GM19035 (cell line): ENCODE measurements around the gene CKAP2L.
A peak's percentile ranks its signal among the peaks of the same experiment; 100 is the strongest.
"Not testable (repeated sequence)": the region's sequence is repeated elsewhere in the genome, so short reads cannot be mapped to it uniquely, and the experiment has no call there.

Experiments used
- ATAC-seq: cut with Tn5 transposase; IDR thresholded peaks from one replicate; pipeline ENCODE4 v1.9.1; 2021; ENCODE audit not compliant: unreplicated experiment

The CKAP2L gene

DNA sequence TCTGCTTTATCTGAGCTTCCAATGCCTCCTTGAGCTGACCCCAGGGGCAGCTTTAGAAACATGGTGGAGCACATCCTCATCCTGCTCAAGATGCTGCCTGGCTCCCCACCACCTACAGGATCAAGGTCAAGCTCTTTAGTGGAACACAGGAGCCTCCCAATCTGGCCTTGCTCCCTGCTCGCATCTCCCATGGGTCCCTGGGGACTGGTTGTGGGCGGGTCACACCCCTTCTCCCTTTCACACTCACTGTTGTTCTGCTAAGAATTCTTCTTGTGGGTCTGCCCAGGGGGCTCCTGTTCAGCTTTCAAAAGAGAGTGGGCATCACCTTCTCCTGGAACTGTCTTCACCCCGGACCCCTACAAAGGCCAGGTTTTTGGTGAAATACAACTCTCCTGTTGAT is 51.9 kb downstream of the CKAP2L start:
- no peak for ATAC-seq

DNA sequence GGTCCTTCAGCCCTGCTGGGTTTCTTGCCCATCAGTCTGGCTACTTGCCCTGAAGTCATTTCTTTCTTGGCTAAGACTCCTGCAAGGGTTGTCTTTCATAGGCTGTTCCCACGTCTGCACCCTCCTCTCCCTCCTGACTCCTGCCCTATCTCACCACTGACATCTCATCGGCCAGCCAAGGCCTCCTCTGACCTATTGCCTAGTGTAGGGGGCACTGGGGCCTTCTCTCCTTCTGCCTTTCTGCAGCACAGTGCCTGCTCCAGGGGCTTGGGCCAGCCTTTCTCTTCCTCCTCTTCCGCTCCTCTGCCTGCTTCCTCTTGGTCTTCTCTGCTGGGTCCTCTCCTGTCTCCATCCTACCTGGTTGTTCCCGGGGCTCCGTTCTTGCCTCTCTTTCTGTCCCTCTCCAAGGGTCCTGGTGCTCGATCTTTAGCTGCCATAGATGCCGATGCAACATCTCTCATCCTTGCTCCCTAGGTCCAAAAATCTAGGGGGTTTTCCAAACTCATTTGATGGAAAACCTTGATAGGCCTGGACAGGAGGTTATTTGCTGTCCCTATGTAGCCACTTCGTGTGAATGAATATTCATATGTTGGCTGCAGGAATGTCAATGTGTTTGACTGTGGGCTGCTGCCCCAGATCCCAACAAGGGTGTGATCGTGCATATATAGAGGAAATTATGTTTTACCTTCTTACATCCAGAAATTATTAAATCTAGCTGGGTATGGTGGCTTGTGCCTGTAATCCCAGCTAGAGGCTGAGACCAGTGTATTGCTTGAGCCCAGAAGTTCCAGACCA is 53.3 kb downstream of the CKAP2L start:
- no peak for ATAC-seq

DNA sequence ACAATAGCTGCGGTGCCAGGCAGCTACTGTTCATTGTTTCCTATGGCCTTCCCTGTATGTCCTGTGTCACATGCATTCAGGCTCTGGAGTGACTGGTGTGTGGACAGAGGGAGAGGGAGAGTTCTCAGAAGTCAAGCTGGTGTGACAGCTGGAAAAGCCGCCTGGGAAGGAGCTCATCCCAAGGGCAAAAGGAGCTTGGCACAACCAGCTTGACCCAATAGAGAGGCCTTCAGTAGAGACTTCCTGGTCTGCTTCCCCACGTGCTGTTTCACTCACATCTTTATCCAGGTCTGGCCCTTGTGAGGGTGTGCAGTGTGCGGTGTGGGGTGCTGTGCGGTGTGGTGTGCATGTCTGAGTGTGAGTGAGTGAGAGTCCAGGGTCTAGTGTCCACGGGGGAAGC is 54.7 kb downstream of the CKAP2L start:
- ATAC-seq, result no peak

DNA sequence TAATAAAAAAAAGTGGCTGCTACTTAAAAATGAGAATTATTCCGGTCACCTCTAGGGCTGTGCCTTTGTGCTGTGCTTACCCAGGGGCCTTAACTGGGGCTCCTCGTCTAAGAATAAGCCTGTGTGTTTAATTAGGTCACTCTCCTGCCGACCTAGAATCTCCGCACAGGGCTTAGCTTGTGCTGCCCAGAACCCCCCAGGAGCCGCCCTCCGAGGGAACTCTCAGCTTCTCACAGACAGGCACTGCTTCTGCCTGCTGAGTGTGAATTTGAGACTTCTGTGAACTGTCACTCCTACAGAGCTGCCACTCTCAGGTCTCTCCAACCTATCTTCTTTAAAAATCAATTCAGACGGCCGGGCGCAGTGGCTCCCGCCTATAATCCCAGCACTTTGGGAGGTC is 55.4 kb downstream of the CKAP2L start:
- no peak for ATAC-seq

DNA sequence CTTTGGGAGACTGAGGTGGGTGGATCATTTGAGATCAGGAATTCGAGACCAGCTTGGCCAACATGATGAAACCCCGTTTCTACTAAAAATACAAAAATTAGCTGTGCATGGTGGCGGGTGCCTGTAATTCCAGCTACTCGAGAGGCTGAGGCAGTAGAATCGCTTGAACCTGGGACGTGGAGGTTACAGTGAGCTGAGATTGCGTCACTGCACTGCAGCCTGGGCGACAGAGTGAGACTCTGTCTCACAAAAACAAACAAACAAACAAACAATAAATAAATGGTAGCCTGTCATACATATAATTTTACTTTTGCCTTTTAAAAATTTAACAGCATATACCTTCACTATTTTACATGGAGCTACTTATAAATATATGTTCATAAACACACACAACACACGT is 57.5 kb downstream of the CKAP2L start:
- not testable (repeated sequence) for ATAC-seq

DNA sequence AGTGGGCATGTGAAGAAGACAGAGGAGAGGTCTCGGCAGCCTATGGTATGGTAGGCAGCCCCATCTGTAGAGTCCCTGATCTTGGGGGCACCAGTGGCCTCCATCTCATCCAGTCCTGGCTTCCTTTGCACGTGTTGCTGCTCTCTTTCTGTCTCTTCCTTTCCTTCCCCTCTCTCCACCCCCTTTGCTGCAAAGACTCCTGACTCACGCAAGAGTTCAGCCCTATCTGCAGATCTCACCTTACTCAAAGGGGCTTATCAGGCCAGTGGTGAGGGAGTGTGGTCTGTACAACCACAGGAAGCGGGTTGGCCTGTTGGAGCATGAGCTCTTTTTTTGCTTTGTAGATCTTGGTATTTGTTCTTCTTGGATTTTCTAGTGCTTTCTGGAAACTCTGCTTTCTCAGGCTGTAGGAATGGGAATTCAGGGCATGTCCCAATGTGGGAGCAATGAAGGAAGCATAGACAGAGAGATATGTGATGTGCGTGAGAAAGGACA is 58.2 kb downstream of the CKAP2L start:
- no peak for ATAC-seq

DNA sequence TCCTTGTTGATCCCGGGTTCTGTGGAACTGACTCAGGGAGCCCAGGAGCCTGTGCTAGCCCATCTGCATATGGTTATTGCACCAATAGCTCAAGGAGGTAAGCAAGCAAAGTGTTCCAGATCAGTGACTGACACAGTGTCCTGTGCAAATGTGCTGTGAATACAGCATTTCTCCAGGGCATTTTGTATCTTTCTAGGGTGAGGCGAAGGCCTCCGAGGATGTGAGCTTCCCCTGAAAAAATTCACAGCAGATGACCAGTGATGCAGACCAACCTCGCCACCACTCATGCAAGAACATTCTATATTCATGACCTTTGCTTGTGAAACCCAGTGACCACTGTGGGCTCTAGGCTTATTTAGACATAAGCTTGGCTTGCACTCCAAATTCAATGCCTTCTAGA is 58.8 kb downstream of the CKAP2L start:
- no peak for ATAC-seq

DNA sequence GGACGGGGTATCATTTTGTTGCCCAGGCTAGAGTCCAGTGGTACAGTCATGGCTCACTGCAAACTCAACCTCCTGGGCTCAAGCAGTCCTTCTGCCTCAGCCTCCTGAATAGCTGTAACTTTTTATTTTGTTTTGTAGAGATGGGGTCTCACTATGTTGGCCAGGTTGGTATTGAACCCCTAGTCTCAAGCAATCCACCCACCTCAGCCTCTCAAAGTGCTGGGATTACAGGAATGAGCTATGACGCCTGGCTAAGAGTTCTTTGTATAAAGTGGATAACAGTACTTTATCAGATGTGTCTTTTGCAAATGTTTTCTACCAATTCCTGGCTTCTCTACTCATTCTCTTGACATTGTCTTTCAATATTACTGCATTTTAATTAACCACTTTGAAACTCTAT is 60.7 kb downstream of the CKAP2L start:
- ATAC-seq, result no peak

DNA sequence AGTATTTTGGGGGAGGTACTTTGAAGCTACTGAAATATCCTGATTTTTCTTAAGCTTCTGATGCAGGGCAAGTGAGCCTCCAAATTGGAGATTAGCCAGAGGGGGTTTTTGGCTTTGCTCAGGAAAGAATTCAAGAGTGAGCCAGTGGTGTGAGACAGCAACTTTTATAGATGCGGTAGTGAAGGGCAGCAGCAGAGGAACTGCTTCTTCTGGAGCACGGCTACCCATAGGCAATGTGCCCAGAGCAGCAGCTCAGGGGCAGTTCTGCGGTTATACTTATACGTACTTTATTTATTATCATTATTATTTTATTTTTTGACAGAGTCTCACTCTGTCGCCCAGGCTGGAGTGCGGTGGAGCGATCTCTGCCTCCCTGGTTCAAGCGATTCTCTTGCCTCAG is 63.4 kb downstream of the CKAP2L start:
- ATAC-seq, result no peak

DNA sequence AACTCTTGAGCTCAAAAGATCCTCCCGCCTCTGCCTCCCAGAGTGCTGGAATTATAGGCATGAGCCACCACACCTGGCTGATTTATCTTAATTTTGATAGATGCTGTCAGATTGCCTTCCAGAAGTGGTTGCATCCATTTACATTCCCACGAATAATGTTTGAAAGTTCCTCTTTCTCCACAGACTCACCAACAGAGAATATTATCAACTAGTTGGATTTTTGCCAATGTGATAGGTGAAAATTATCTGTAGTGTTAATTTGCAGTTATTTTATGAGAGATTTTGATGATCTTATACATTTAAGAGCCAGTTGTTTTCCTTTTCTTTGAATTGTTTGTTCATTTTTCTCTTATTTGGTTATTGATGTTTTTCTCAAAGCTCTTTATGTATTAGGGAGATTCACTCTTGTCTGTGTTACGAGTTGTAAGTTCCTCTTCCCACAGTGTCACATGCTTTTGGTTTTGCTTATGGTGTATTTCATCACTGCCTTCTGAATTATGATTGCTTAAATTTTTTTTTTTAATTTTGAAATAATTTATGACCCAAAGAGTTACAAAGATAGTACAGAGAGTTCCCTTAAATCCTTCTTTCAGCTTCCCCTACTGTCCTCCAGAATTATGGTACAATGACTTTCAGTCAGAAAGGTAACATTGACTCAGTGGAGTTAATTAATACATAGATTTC is 64.3 kb downstream of the CKAP2L start:
- ATAC-seq, result no peak

DNA sequence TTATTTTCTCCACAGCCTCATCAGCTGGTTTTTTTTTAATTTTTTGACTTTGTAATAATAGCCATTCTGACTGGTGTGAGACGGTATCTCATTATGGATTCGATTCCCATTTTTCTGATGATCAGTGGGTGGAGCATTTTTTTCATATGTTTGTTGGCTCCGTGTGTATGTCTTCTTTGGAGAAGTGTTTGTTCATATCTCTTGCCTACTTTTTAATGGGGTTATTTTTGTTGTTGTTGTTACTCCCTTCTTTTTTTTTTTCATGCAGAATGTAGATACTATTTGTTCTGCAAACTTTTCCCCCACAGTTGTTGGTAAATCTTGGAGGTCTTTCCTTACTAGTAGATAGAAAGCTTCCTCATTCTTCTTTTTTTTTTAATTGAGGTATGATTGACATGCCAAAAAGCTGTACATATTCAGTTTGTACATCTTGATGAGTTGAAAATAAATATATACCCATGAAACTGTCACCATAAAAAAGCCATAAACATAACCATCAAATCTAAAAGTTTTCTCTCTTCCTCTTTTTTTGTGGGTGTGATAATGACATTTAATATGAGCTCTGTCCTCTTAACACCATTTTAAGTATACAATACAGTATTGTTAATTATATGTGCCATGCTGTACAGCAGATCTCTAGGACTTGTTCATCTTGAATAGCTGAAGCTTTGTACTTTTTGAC is 65.4 kb downstream of the CKAP2L start:
- no peak for ATAC-seq

DNA sequence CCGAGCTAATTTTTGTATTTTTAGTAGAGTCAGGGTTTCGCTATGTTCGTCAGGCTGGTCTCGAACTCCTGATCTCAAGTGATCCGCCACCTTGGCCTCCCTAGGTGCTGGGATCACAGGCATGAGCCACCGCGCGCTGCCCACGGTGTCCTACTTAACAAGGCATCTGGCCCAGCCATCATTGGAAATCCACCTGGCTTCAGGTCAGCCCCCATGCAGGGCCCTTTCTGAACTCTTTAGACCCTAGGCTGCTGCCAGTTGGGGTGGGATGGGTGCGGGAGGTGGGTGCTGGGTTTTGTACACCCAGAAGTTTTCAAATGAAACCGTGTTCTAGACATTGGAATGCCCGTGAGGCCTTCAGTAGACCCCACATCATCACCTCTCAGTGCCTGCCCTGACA is 70.2 kb downstream of the CKAP2L start:
- ATAC-seq, result no peak

DNA sequence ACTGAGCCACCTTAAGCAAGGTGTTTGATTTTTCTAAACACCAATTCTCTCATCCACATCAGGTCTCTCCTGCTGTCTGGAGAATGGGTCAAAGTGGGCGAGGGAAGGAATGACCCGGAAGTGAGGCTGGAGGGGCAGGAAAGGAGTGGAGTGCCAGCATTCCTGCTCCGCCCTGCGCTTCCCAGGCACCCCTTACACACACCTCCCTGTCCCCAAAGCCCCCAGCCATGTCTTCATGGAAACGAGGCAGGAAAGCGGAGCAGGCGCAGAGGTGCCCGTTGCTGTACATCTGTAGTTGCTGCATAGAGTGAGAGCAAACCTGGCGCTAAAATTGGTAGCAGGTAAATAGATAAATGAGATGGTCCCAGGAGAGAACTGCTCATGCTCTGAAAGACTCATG is 70.8 kb downstream of the CKAP2L start:
- ATAC-seq, result no peak

DNA sequence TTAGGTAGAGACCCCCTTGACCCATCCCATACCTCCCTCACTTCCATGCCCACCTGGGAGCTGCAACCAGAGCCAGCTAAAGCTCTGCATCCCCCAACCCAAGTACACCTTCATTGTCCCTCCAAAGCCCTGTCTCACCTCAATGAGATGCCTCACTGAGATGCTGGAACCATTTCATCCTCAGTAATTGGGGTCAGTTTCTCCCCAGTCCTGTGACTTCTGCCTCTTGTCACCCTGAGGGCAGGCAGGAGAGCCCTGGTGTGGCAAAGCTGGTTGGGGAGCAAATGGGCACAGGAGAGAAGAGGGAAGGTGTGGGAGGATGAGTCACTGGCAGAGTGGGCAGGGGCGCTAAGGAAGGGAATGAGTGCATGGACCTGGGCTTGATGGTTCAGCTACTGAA is 71.5 kb downstream of the CKAP2L start:
- ATAC-seq, result no peak

DNA sequence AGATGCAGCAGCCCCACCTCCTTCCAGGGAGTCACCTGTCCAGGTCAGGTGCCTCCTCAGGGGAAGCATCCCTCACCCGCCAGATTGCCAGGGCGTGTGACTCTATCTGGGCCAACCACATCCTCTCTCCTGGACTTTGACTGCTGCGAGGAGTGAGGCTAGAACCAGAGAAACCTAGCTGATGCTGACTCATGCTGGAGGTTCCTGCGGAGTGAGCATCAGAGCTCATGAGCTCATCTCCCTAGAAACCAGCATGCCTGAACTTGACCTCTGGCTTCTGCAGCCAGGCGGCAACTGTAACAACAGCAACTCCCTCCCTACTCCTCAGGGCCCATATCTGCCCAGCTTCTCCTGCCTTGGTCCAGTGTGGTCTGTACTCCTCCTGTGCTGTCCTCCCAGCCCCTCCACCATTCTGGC is 71.9 kb downstream of the CKAP2L start:
- peak; percentile 84 for ATAC-seq

DNA sequence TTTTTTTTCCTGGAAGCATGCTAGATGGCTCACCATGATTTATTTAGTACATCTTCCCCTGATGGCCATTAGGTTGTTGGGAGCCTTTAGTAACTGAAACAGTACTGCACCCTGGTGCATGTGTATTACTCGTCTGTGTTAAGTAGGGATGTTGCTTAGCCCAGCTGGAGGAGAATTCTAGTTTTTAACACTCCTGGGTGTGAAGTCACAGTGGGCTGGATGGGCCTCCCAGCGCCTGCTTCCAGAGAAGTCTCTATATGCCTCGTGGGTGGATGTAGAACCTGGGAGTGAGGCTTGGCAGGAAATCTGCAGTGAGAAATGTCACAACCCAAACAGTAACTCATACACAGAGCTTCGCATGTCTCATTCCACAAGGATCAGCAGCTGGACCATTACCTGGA is 72.5 kb downstream of the CKAP2L start:
- ATAC-seq, result no peak

DNA sequence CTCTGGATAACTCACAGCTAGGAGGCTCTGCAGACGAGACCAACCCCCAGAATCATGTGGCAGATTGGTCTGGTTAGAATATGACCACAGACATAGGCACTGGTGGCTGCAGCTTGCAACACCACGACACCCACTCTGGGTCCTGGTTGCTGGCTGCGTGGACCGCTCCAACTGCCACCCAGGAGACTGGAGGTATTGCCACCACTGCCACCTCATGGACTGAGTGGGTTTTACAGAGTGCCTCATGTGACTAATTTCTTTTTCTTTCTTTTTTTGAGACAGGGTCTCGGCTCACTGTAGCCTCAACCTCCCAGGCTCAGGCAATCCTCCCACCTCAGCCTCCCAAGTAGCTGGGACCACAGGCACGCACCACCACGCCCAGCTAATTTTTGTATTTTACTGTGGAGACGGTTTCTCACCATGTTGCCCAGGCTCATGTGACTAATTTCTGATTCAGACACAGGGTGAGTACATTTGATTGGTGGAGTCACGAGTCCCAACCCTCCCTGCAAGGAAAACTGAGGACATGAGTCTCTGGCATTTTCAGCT is 73.5 kb downstream of the CKAP2L start:
- peak; percentile 48 for ATAC-seq

DNA sequence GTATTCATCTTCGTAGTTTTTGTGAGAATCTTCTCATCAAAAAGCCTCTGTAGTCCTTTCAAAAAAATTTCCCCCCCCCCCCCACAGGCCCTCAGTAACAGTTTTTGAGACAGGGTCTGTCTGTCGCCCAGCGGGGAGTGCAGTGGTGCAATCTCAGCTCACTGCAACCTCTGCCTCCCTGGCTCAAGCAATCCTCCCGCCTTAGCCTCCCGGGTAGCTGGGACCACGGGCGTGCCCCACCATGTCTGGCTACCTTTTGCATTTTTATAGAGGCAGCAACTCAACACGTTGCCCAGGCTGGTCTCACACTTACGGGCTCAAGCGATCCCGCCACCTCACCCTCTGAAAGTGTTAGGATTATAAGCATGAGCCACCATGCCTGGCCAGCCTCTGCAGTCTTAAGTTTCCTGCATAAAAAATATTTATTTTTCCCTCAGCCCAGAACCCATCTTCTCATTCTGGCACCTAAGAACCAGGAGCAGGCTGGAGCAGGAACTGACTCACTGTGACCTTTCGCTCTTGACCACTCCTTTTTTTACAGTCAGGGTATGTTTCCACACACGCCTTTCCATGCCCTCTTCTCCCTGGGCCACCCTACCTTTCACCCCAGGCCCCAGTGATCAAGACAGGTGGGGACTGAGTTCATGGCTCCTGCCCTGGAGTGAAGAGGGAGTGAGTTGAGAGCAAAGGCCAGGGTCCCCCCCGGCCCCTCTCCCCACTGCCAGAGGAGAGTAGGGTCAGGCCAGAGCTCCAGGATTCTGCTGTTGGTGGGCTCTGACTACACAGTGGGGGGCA is 76.1 kb downstream of the CKAP2L start:
- no peak for ATAC-seq

DNA sequence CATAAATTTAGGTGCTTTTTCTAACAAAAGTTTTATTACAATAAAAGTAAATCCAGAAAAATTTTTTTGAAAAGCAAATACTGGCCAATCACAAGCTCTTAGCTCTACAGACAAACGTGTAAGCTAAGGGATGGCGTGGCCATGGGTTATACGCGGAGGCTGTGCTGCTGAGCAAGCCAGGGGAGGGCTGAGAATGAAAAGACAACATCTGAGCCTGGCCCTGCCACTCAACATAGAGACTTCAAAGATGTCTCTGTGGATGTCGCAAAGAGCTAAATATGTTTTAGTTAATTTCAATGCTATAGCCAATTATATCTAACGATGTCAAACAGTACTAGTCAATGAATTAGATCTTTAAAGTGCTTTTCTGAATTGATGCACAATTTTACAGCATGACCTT is 76.9 kb downstream of the CKAP2L start:
- ATAC-seq, result no peak
